ENCODE measurements around the gene PLOD3.
"Not testable (repeated sequence)": the region's sequence is repeated elsewhere in the genome, so short reads cannot be mapped to it uniquely, and the experiment has no call there.

The PLOD3 gene

DNA sequence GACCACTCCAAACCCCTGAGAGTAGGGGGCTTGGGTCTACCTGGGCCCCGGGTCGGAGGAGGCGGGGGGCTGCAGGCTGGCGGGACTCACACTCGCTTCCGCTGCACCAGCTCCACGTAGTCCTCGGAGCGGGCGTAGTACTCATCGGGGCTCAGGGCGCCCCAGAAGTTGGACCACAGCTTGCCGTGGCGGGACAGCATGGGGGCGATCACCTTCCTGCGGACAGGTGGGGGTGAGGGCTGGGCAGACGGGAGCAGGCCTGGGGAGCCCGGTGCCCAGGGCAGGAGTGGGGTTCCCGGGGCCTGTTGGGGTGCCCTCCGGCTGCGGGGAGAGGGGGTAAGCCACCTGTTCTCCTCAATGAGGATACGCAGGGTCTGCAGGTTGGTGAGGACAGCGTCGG lies 5.9 kb downstream of the PLOD3 start:
- DNase-seq = no peak

DNA sequence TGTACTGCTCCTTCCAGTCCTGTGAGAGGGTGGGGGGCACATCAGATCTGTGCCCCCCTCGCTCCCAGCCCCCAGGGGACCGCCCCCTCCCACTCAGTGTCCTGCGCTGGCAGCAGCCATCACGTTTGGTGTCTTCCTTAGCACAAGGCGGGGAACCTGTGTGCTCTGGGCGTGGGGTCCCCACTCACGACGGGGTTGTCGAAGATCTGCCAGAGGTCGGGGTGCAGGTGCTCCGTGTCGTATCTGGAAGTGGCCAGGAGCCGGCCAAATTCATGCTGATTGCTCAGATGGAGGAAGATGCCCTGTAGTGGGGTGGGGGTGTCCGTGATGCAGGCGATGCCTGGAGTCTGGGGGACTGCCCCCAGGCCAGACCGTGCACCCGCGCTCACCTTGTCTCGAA lies 7.2 kb downstream of the PLOD3 start:
- DNase-seq = no peak

GRCh38 chr7:101208794-101209193 lies 8.6 kb downstream of the PLOD3 start:
- no peak for DNase-seq

- DNase-seq = no peak
Measured at GRCh38 chr7:101207459-101207858, 9.9 kb downstream of the PLOD3 start.

DNA sequence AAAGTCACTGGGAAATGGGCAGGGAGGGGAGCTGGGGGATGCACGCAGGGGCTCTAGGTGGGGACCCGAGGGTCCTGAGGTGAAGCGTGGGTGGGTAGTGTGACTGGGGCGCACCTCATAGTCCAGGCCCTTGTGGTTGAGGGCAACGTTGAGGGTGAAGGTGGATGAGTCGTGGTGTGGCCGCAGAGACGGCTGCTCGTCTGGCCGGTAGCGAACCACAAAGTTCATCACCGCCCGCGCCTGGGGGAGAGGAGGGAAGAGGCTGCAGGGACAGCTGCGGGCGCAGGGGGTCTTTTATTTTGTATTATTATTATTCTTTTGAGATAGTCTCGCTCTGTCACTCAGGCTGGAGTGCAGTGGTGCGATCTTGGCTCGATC lies 10.7 kb downstream of the PLOD3 start:
- no peak for DNase-seq

- DNase-seq = no peak
Measured at GRCh38 chr7:101205901-101206664, 11.3 kb downstream of the PLOD3 start.

DNA sequence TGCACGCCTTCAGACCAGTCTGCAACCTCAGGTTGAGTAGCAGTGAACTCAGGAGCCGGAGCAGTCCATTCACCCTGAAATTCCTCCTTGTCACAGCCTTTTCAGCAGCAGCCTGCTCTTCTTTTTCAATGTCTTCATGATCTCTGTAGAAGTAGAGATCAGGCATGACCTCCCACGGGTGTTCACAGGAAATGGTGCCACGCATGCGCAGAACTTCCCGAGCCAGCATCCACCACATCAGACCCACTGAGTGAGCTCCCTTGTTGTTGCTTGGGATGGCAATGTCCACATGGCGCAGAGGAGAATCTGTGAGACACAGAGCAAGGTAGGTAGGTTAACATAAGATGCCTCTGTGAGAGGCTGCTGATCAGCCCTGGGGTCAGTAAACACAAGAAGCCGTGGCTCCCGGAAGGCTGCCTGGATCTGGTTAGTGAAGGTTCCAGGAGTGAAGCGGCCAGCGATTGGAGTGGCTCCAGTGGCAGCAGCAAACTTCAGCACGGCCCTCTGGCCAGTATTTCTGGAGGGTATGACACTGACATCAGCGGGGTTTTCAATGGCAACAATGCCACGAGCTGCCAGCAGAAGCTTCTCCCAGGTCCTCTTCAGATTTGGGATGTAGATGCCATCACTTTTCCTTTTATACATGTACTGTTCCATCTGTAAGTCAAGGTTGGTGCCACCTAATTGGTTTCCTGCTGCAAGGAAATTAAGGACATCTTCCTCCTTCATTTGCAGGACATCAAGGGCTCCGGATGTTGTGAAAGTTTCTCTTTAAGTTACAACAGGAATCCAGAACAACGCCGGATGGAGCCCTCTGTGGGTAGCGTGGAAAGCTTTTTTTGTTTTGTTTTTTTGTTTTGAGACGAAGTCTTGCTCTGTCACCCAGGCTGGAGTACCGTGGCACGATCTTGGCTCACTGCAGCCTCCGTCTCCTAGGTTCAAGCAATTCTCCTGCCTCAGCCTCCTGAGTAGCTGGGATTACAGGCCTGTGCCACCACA lies 13.3 kb downstream of the PLOD3 start:
- not testable (repeated sequence) for DNase-seq

- no peak for DNase-seq
Measured at GRCh38 chr7:101202603-101202918, 14.8 kb downstream of the PLOD3 start.

DNA sequence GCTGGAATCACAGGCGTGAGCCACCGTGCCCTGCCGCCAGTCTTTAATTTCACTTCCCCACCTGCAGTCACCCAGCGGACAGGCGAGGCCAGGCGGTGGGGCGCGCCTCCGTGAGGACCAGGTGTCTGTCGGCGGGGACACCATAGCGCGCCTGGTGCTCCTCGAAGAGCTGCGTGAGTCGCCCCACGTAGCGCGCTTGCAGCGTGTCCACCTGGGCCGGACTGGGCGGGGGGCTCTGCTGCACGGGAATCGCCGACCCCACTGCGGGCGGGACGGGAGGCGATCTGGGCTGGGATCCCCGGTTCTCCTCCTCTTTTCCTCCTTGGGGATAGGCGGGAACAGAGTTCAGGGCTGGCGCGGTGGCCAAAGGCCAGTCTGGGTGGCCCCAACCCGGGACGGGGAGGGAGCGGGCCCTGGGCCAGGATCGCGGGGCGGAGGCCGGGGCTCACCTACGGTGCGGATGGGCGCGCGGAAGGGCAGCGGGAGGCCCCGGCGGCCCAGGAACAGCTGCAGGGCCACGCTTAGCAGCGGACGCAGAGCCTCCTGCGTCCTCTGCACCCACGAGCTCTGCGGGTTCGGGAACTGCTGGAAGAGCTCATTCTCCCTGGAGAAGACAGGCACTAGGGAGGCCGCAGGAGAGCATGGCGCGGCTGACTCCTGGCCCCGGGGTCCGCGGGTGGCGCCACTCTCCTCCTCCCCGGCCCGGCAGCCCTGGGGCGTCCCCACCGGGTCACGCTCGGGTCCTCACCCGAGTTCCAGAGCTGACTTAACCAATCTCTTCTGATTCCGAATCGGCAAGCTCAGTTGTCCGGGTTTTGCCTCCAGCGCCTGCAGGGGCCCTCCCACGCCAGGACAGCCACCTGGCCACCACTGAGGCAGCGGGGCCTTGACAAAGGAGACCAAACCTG lies 15.4 kb downstream of the PLOD3 start:
- no peak for DNase-seq

DNA sequence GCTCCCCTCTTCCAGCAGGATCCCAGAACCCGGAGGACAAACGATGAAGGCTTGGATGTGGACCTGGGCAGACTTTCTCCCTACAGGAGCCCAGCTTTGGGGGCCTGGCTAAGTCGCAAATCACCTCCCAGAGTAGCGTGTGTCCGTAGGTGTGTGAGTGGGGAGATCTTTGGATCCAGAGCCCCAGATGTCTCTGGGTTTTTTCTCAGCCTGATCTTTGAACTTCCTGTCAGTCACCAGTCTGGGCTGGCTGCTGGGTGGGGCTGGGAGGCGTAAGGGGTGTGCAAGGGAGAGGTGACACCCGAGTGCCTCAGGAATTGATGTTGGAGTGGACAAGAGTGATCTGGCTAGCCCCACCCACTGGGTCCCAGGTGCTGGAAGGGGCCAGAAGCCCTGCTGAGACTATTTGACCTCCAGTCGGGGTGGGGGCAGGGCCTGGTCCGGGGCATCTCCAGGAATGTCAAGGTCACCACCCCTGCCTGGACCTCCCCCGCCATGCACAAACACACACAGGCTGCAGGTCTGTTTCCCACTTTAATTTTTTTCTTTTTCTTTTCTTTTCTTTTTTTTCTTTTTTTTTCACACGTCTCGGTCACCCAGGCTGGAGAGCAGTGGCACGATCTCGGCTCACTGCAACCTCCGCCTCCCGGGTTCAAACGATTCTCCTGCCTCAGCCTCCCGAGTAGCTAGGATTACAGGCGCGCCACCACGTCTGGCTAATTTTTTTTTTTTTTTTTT lies 16.4 kb downstream of the PLOD3 start, which contains the start of gene MOGAT3:
TSS of gene MOGAT3 (minus strand) at position 175 of the 738 bp plus-strand sequence. CDS start 182 bp downstream, outside the sequence.
- DNase-seq = no peak

DNA sequence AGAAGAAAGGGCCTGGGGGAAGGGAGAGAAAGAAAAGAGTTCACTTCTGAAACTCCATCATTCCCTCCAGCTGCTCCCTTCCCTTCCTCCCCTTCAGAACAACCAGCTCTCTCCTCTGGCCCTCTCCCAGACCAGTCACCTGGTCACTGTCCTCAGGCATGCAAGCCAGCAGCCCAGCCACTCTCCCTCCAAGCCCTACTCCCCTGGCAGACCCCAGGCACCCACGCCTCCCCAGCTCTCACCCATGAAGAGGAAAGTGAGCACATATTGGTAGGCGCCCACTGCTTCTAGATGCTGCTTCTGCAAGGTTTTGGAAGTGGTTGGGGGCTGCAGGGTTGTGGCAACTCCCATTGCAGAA lies 16.9 kb downstream of the PLOD3 start:
- DNase-seq = no peak

GRCh38 chr7:101199522-101199921 lies 17.9 kb downstream of the PLOD3 start:
- not testable (repeated sequence) for DNase-seq

GRCh38 chr7:101198476-101198875 lies 18.9 kb downstream of the PLOD3 start:
- no peak for DNase-seq

DNA sequence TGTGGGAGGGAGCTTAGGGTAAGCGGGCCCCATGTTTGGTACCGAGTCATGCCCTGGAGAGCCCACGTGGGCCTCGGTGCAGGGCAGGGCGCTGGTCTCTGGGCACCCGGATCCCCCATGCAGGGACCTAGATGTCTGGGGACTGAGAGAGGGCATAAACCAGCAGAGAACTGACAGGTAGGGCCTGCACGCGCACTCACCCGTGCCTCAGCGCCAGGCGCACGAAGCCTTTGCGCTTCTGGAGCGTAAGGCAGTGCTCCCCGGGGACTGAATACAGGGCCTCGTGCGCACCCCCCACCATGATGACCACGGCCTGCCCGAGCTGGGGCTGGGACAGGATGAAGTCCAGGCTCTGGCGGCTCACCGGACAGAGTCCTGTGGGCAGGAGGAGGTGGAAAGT lies 19.4 kb downstream of the PLOD3 start:
- DNase-seq = no peak

- DNase-seq = no peak
Measured at GRCh38 chr7:101195884-101196283, 21.5 kb downstream of the PLOD3 start.

DNA sequence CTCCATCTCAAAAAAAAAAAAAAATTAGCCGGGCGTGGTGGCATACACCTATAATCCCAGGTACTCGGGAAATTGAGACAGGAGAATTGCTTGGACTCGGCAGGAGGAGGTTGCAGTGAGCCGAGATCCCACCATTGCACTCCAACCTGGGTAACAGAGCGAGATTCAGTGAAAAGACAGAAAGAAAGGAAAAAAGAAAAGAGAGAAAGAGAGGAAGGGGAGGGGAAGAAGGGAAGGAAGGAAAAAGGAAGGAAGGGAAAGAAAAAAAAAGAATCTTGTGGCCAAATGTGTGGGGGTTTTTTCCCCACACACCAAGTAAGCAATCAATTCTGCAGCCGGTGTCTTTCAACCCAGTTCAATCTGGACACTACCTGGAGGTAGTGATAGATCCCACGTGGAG lies 28.3 kb downstream of the PLOD3 start:
- DNase-seq = no peak

GRCh38 chr7:101186844-101187428 lies 30.4 kb downstream of the PLOD3 start:
- DNase-seq = no peak

GRCh38 chr7:101186194-101186593 lies 31.2 kb downstream of the PLOD3 start:
- DNase-seq = no peak

- no peak for DNase-seq
Measured at GRCh38 chr7:101185258-101185839, 32.0 kb downstream of the PLOD3 start.

DNA sequence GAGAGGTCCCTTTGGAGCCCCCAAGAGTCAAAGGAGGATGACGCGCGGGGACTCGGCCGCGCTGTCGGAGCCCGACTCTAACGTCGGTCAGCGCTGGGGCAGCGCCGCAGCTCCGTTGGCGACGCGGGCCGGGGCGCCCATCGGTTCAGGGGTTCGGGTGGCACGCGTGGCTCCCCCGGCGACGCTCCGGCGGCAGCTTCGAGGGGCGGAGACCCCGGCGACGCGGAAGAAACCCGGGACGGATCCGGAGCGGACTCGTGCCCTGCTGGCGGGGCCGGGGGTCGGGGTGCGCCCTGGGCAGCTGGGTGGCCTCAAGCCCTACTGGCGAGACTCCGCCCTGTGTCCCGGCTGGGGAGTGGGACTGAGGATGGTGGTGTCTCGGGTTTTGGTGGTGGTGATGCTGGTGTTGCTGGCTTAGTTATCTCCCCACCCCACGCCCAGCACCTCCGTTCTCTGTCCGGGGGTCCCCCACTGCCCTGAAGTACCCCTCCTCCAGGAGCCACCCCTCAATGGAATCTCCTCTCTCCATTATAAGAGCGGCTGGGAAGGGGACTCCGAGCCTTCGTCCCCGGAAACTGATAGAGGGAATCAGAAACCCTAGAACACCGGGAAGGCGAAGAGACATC lies 37.1 kb downstream of the PLOD3 start, which contains the start of gene NAT16:
TSS of gene NAT16 (minus strand) at position 164 of the 626 bp plus-strand sequence. CDS start 5,486 bp downstream, outside the sequence.
- no peak for DNase-seq

DNA sequence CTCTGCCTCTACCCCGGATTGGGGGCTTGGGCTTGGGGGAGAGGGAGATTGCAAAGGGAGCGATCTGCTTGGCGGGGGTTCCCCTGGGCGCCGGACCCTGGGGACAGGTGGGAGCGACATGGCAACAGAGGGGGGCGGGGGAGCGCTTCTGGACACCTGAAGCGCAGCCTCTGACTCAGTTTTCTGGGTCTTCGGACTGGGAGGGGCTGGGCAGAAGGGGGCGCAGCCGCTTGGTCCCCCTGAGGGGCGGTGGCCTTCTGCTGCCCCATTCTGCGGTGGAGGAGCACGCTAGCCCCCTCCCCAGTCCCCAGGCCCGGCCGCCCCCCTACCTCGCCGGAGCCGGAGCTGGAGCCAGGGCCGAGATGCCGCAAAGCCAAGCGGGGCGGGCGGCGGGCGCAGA lies 37.7 kb downstream of the PLOD3 start:
- DNase-seq = no peak
